OCI-LY7 (cell line): ENCODE results near the gene RNF7. TPM values are rescaled to one million over a fixed set of nuclear protein-coding genes. Genes with fewer than 3 reads are reported as not detected.

Experiments used
- BruUV-seq: library from RNA; stranded (reverse); fragments of 400-500 nt; replicated peaks from 2 replicates; lab custom pipeline; 2021; lab: Mats Ljungman, UMichigan
- CTCF ChIA-PET: fragments of 300-600 bp; sonication (Branson Sonifier 250); formaldehyde crosslinking; loops from one replicate; lab custom pipeline; 2022; ENCODE audit warnings: antibody characterized with exemption; ENCODE audit not compliant: unreplicated experiment; lab: Charles Lee
- POLR2A ChIA-PET: fragments of 300-600 bp; sonication (Branson Sonifier 250); formaldehyde crosslinking; loops from one replicate; lab custom pipeline; 2022; ENCODE audit warnings: antibody characterized with exemption; lab: Charles Lee
- DNase-seq: peaks from one replicate; pipeline ENCODE4 v3.0.0-alpha.2; 2015; ENCODE audit warnings: low spot score
- H2AFZ ChIP-seq: fragments of 200-600 bp; sonication (generic), shearing (Covaris generic); 2 replicates; pipeline ENCODE4 v1.6.1; 2014; ENCODE audit warnings: mild to moderate bottlenecking, antibody characterized with exemption, low read length, moderate library complexity
- H3K27ac ChIP-seq: fragments of 200-600 bp; sonication (generic); 2 replicates; pipeline ENCODE4 v1.5.1; 2014; ENCODE audit warnings: mixed run types, low read depth, mild to moderate bottlenecking, moderate library complexity, low read length, inconsistent platforms; ENCODE audit not compliant: poor library complexity, severe bottlenecking
- H3K36me3 ChIP-seq: fragments of 200-600 bp; sonication (generic); 2 replicates; pipeline ENCODE4 v1.6.1; 2014; ENCODE audit warnings: mild to moderate bottlenecking, antibody characterized with exemption, low read length, moderate library complexity, mixed read lengths; ENCODE audit not compliant: insufficient read depth
- H3K4me1 ChIP-seq: fragments of 200-600 bp; sonication (generic); 2 replicates; pipeline ENCODE4 v1.5.1; 2014; ENCODE audit warnings: mild to moderate bottlenecking, low read length; ENCODE audit not compliant: insufficient read depth, poor library complexity, severe bottlenecking
- H3K4me2 ChIP-seq: fragments of 200-600 bp; sonication (generic); 2 replicates; pipeline ENCODE4 v1.6.1; 2014; ENCODE audit warnings: mild to moderate bottlenecking, low read length
- H3K4me3 ChIP-seq: fragments of 200-600 bp; sonication (generic); 2 replicates; pipeline ENCODE4 v1.5.1; 2014; ENCODE audit warnings: mild to moderate bottlenecking, low read depth, low read length; ENCODE audit not compliant: poor library complexity, severe bottlenecking
- H3K79me2 ChIP-seq: fragments of 200-600 bp; sonication (generic); 2 replicates; pipeline ENCODE4 v1.6.1; 2016; ENCODE audit warnings: low read depth, mild to moderate bottlenecking, low read length, moderate library complexity, mixed read lengths; ENCODE audit not compliant: insufficient read depth
- H3K9me2 ChIP-seq: fragments of 200-600 bp; sonication (generic); 2 replicates; pipeline ENCODE4 v1.6.1; 2016; ENCODE audit warnings: mild to moderate bottlenecking, low read length, mixed read lengths; ENCODE audit not compliant: insufficient read depth
- H3K9me3 ChIP-seq: fragments of 200-600 bp; sonication (generic); 2 replicates; pipeline ENCODE4 v1.6.1; 2014; ENCODE audit warnings: mild to moderate bottlenecking, mixed run types, low read length, mixed read lengths
- H4K20me1 ChIP-seq: fragments of 200-600 bp; sonication (generic); 2 replicates; pipeline ENCODE4 v1.6.1; 2014; ENCODE audit warnings: mild to moderate bottlenecking, antibody characterized with exemption, low read length, moderate library complexity, mixed read lengths; ENCODE audit not compliant: insufficient read depth
- EZH2phosphoT487 ChIP-seq: fragments of 200-600 bp; sonication (generic); IDR thresholded peaks from 2 replicates; pipeline ENCODE4 v1.6.1; 2018; ENCODE audit warnings: low read depth, borderline replicate concordance, mild to moderate bottlenecking, mixed run types, antibody characterized with exemption, low read length, moderate library complexity, mixed read lengths
- intact Hi-C: fragments of 100-400 bp; cut with micrococcal nuclease; formaldehyde crosslinking; loops from one replicate; pipeline ENCODE4 v1.10.0; 2022; ENCODE audit not compliant: unreplicated experiment
- total RNA-seq, 2 experiments: library from RNA; depleted of rRNA in 1 of 2; stranded (reverse); fragments of >200 nt in 1 of 2; shearing (Covaris generic) in 1 of 2; gene quantifications; 2 replicates each; pipeline ENCODE4 v1.2.3, GENCODE V29; 2014 to 2022
- TF ChIP-seq, protein P1 (sequence below): fragments of 200-600 bp; sonication (generic); conservative IDR thresholded peaks from 2 replicates; pipeline ENCODE4 v1.5.1; 2014; ENCODE audit warnings: mild to moderate bottlenecking, antibody characterized with exemption, low read length, moderate library complexity, mixed read lengths

RNF7 gene
- total RNA-seq, 2 experiments from 2014 or later = 36.3 to 81.3 TPM

DNA sequence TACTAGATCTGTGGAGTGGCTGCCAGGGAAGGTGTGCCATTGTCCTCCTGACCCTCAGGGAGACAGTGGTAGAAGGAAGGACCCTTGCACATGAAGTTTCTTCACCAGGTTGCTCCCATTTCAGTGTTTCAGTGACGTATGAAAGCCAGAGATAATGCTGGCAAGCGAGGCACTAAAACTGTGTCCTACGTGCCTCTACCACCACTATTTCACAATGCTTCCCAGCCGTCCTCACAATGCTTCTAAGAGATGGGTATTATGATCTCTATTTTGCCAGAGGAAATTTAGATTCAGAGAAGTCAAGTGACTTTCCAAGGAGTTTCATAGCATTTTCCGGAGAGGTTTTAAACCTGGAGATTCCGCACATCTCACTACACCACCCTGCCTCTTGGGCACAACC is 28.0 kb upstream of the RNF7 start:
- Histone ChIP-seq H3K4me3 (no peak overlapping the region), H3K4me1 (no peaks in the 10 kb centered on the region), H3K27ac (no peak overlapping the region), H3K79me2 (no peaks in the 10 kb centered on the region), H4K20me1 (no peaks in the 10 kb centered on the region), H3K36me3 (no peaks in the 10 kb centered on the region), H3K9me2 (no peaks in the 10 kb centered on the region), H2AFZ (no peak overlapping the region), H3K9me3 (no peaks in the 10 kb centered on the region), H3K4me2 (no peak overlapping the region)
- intact Hi-C loops = no loop called here
- POLR2A ChIA-PET = no interaction called here
- no peak for DNase-seq
- BruUV-seq = no TSS peak
- TF ChIP-seq, protein P1, sequence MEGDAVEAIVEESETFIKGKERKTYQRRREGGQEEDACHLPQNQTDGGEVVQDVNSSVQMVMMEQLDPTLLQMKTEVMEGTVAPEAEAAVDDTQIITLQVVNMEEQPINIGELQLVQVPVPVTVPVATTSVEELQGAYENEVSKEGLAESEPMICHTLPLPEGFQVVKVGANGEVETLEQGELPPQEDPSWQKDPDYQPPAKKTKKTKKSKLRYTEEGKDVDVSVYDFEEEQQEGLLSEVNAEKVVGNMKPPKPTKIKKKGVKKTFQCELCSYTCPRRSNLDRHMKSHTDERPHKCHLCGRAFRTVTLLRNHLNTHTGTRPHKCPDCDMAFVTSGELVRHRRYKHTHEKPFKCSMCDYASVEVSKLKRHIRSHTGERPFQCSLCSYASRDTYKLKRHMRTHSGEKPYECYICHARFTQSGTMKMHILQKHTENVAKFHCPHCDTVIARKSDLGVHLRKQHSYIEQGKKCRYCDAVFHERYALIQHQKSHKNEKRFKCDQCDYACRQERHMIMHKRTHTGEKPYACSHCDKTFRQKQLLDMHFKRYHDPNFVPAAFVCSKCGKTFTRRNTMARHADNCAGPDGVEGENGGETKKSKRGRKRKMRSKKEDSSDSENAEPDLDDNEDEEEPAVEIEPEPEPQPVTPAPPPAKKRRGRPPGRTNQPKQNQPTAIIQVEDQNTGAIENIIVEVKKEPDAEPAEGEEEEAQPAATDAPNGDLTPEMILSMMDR = no peak
- TF ChIP-seq EZH2phosphoT487 = no peak
- CTCF ChIA-PET = no interaction called here

DNA sequence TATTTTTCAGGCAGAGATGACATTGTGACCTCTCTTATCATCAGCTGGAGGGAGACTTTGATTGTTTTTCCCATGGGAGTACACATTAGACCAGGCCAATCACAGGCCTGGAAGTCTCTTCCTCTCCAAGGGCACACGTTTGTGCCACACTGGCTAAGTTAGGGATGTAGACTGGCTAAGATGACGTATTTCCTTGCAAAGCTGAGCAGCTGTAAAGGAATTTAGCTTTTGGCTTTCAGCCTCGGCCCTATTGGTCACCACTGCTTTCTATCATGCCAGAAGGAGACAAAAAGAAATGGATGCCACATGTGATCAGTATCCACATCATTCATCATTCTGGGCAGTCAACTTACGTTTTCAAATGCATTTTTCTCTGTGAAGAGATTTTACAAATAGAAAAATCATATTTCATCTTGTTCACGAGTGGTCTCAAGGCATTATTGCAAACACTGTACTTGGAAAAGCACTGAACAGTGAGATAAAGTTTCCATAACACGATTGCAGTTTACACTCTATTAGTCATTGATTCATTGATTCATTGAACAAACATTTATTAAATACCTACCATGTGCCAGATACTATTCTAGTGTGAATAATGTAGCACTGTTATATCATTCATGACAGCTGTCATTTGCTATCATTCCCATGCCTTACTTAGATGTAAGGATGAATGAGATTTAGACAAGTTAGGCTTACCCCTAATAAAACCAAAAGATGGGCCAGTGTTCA is 27.0 kb upstream of the RNF7 start:
- Histone ChIP-seq H3K36me3 (no peaks in the 10 kb centered on the region), H2AFZ (no peak overlapping the region), H4K20me1 (no peaks in the 10 kb centered on the region), H3K79me2 (no peaks in the 10 kb centered on the region), H3K4me2 (no peak overlapping the region), H3K4me1 (no peaks in the 10 kb centered on the region), H3K9me2 (no peaks in the 10 kb centered on the region), H3K27ac (no peak overlapping the region), H3K4me3 (no peak overlapping the region), H3K9me3 (no peaks in the 10 kb centered on the region)
- intact Hi-C loops = no loop called here
- no TSS peak for BruUV-seq
- TF ChIP-seq, protein P1 = no peak
- no peak for TF ChIP-seq EZH2phosphoT487
- ChIA-PET CTCF (no interaction called here), POLR2A (interaction anchor here (0.6 to 0.7 kb wide), 2 partner anchors 61 to 269 kb away, joined by 3 to 5 read pairs; no protein-coding TSS in a partner anchor)
- DNase-seq = no peak

DNA sequence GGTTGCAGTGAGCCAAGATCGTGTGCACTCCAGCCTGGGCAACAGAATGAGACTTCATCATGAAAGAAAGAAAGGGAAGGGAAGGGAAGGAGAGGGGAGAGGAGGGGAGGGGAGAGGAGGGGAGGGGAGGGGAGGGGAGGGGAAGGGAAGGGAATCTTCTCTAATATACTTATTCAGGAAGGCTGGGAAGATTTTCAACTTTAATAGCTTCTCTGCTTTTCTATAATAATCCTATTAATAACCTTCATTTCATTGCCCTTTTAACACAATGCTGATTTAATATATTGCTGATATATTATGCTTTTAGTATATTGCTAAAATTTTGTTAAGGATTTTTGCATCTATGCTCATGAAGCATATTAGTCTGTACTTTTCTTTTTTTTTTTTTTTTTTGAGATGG is 23.4 kb upstream of the RNF7 start:
- BruUV-seq = no TSS peak
- POLR2A ChIA-PET = interaction anchor here (0.7 to 1.6 kb wide), 3 partner anchors 9 to 615 kb away, joined by 3 to 9 read pairs (median 4); no protein-coding TSS in a partner anchor
- no peaks in the 10 kb centered on the region for H3K9me3 ChIP-seq
- H3K4me1 ChIP-seq = no peaks in the 10 kb centered on the region
- CTCF ChIA-PET = interaction anchor here (0.6 kb wide), 1 partner anchor 68 kb away, joined by 6 read pairs; no protein-coding TSS in a partner anchor
- TF ChIP-seq EZH2phosphoT487 = no peak
- TF ChIP-seq, protein P1 = no peak
- no peaks in the 10 kb centered on the region for H3K36me3 ChIP-seq
- H2AFZ ChIP-seq = no peak overlapping the region
- intact Hi-C loops = no loop called here
- no peak for DNase-seq
- H4K20me1 ChIP-seq = no peaks in the 10 kb centered on the region
- H3K27ac ChIP-seq = no peak overlapping the region
- no peaks in the 10 kb centered on the region for H3K79me2 ChIP-seq
- no peak overlapping the region for H3K4me2 ChIP-seq
- no peaks in the 10 kb centered on the region for H3K9me2 ChIP-seq
- no peak overlapping the region for H3K4me3 ChIP-seq
